ENCODE data around the gene RESF1.

- no peak for TF ChIP-seq ZNF18 (CRISPR knock-in tag; IDR thresholded peaks at IDR 0.05; ENCODE audit: insufficient replicate concordance)
- TF ChIP-seq ZNF136 (CRISPR knock-in tag; IDR thresholded peaks at IDR 0.05; ENCODE audit: low read depth): no peak
- TF ChIP-seq PHB2 (IDR thresholded peaks at IDR 0.05; ENCODE audit: partially characterized antibody): no peak
- no peak for TF ChIP-seq CEBPB (IDR thresholded peaks at IDR 0.05; ENCODE audit: borderline replicate concordance, low read depth, low read length)
- TF ChIP-seq MLX (CRISPR knock-in tag; IDR thresholded peaks at IDR 0.05): no peak
Measured at GRCh38 chr12:31915446-31915845, 43.8 kb upstream of the RESF1 start.
